Ascending aorta (tissue), 2 donors: Measurements from ENCODE around the gene DHRS3. TPM values are rescaled to one million over a fixed set of nuclear protein-coding genes. Genes with fewer than 3 reads are reported as not detected.

Experiments
- DNase-seq, 2 donors: peaks; one replicate each; pipeline ENCODE4 v3.0.0-alpha.2; 2019; ENCODE audit warnings: low spot score in 2 of 2
- H3K27ac ChIP-seq, 2 donors: fragments of 200-600 bp; sonication (generic); one replicate each; pipeline ENCODE4 v1.5.1; 2016 to 2017; ENCODE audit warnings: mild to moderate bottlenecking in 1 of 2
- H3K27me3 ChIP-seq: fragments of 200-600 bp; sonication (generic); one replicate; pipeline ENCODE4 v1.5.1; 2017
- H3K36me3 ChIP-seq, 2 donors: fragments of 200-600 bp; sonication (generic); one replicate each; pipeline ENCODE4 v1.5.1; 2016
- H3K4me1 ChIP-seq, 2 donors: fragments of 200-600 bp; sonication (generic); one replicate each; pipeline ENCODE4 v1.5.1; 2016 to 2017; ENCODE audit warnings: mild to moderate bottlenecking in 1 of 2
- H3K4me3 ChIP-seq, 2 donors: fragments of 200-600 bp; sonication (generic); one replicate each; pipeline ENCODE4 v1.5.1; 2016 to 2017; ENCODE audit warnings: mild to moderate bottlenecking in 1 of 2
- H3K9me3 ChIP-seq, 2 donors: fragments of 200-600 bp; sonication (generic); one replicate each; pipeline ENCODE4 v1.5.1; 2016
- intact Hi-C: fragments of 100-400 bp; cut with DNase I; formaldehyde crosslinking; loops from one replicate; pipeline ENCODE4 v1.15.1; 2023
- total RNA-seq: library from RNA; depleted of rRNA; stranded (reverse); fragments of >200 nt; gene quantifications from one replicate; pipeline ENCODE4 v1.1.0, GENCODE V29; 2016
- TF ChIP-seq, protein P1 (sequence below), 3 experiments: fragments of 200-600 bp in 2 of 3; fragments of 450-650 bp in 1 of 3; sonication (generic) in 2 of 3; IDR thresholded peaks; one replicate each; pipeline ENCODE4 v1.5.1; 2016 to 2019; ENCODE audit warnings: antibody characterized with exemption in 3 of 3, mild to moderate bottlenecking in 1 of 3, moderate library complexity in 1 of 3

The DHRS3 gene
- total RNA-seq, 1 donor from 2014 or later = 39.4 TPM

- no peaks in the 10 kb centered on the region for H3K27me3 ChIP-seq
- peaks cover 32 to 43% of the 10 kb centered on the region in 2 donors for H3K36me3 ChIP-seq
- no peak for DNase-seq
- TF ChIP-seq, protein P1, sequence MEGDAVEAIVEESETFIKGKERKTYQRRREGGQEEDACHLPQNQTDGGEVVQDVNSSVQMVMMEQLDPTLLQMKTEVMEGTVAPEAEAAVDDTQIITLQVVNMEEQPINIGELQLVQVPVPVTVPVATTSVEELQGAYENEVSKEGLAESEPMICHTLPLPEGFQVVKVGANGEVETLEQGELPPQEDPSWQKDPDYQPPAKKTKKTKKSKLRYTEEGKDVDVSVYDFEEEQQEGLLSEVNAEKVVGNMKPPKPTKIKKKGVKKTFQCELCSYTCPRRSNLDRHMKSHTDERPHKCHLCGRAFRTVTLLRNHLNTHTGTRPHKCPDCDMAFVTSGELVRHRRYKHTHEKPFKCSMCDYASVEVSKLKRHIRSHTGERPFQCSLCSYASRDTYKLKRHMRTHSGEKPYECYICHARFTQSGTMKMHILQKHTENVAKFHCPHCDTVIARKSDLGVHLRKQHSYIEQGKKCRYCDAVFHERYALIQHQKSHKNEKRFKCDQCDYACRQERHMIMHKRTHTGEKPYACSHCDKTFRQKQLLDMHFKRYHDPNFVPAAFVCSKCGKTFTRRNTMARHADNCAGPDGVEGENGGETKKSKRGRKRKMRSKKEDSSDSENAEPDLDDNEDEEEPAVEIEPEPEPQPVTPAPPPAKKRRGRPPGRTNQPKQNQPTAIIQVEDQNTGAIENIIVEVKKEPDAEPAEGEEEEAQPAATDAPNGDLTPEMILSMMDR (IDR thresholded peaks at IDR 0.05) = no peak
- no peaks in the 10 kb centered on the region for H3K9me3 ChIP-seq
- intact Hi-C loops = no loop called here
- peak overlapping the region in 1 of 2 donors; percentile 38 for H3K27ac ChIP-seq
- peaks cover 0 to 20% of the 10 kb centered on the region in 2 donors for H3K4me1 ChIP-seq
- no peak overlapping the region for H3K4me3 ChIP-seq
Observed at GRCh38 chr1:12609469-12610003, 8.5 kb downstream of the DHRS3 start.

DNA sequence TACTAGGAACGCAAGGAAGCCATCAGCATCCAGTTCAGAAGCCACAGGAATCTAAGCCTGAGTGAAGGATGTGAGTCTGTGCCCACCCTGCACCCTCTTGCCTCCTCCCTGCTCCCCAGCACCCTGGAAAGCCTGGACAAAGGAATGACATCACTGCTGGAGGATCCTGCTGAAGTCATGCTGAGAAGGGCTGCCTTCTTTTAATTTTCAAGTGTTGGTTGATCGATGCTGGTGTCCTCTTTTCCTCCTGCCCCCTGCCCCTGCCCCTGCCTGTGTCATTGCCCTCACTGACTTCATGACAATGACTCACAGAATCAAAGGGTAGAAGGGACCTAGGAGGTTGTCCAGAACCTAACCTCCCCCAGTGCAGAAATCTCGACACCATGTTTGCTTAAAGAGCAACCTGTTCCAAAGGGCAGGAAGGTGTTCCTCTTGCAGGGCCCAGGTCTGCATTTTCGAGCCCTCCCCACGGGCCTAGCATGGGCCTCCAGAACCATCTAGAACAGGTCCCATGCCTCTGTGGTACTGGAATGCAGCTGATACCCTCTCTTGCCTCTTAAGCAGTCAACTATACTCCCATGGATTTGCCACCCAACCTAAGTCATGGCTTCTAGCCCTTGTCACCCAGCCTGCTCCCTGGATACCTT lies 9.6 kb downstream of the DHRS3 start:
- Histone ChIP-seq H3K36me3 (peaks cover 32 to 43% of the 10 kb centered on the region in 2 donors), H3K9me3 (no peaks in the 10 kb centered on the region), H3K27me3 (no peaks in the 10 kb centered on the region), H3K4me3 (no peak overlapping the region), H3K4me1 (peaks cover 0 to 23% of the 10 kb centered on the region in 2 donors), H3K27ac (peak overlapping the region in 1 of 2 donors; percentile 38)
- intact Hi-C loops = no loop called here
- TF ChIP-seq, protein P1 (IDR thresholded peaks at IDR 0.05) = no peak
- no peak for DNase-seq

- H3K4me1 ChIP-seq = peaks cover 8 to 33% of the 10 kb centered on the region in 2 donors
- TF ChIP-seq, protein P1 (IDR thresholded peaks at IDR 0.05) = no peak
Observed at GRCh38 chr1:12607263-12607662, 10.7 kb downstream of the DHRS3 start.

GRCh38 chr1:12604986-12605385 lies 13.0 kb downstream of the DHRS3 start:
- intact Hi-C loops = no loop called here
- H3K4me3 ChIP-seq = peak overlapping the region in 1 of 2 donors; percentile 4
- H3K36me3 ChIP-seq = peaks cover 10 to 18% of the 10 kb centered on the region in 2 donors
- peak overlapping the region in 1 of 2 donors; percentile 96 for H3K27ac ChIP-seq
- peaks cover 25 to 51% of the 10 kb centered on the region in 2 donors for H3K4me1 ChIP-seq
- DNase-seq = no peak
- TF ChIP-seq, protein P1 (IDR thresholded peaks at IDR 0.05) = no peak
- H3K27me3 ChIP-seq = no peaks in the 10 kb centered on the region
- H3K9me3 ChIP-seq = no peaks in the 10 kb centered on the region

More at GRCh38 chr1:12607263-12607662, 10.7 kb downstream of the DHRS3 start:
- Histone ChIP-seq H3K4me3 (no peak overlapping the region), H3K9me3 (no peaks in the 10 kb centered on the region), H3K27me3 (no peaks in the 10 kb centered on the region), H3K36me3 (peaks cover 28 to 39% of the 10 kb centered on the region in 2 donors), H3K27ac (peak overlapping the region in 1 of 2 donors; percentile 10)
- intact Hi-C loops = no loop called here
- DNase-seq = no peak

- H3K27ac ChIP-seq = peak overlapping the region; percentile 65 to 96
- H3K4me3 ChIP-seq = peak overlapping the region in 1 of 2 donors; percentile 4
- DNase-seq = peak in 1 of 2 donors; percentile 78
- H3K4me1 ChIP-seq = peaks cover 30 to 51% of the 10 kb centered on the region in 2 donors
- TF ChIP-seq, protein P1 (IDR thresholded peaks at IDR 0.05) = no peak
- intact Hi-C loops = no loop called here
- H3K27me3 ChIP-seq = no peaks in the 10 kb centered on the region
- no peaks in the 10 kb centered on the region for H3K9me3 ChIP-seq
- H3K36me3 ChIP-seq = peaks cover 10 to 18% of the 10 kb centered on the region in 2 donors
Observed at GRCh38 chr1:12604114-12604874, 13.7 kb downstream of the DHRS3 start.
